Neural cell (in vitro differentiated cells): ENCODE measurements around the gene DCTN5. TPM values are rescaled to one million over a fixed set of nuclear protein-coding genes. Genes with fewer than 3 reads are reported as not detected.
"Not testable (repeated sequence)": the region's sequence is repeated elsewhere in the genome, so short reads cannot be mapped to it uniquely, and the experiment has no call there.

Source experiments
- H2AFZ ChIP-seq: fragments of 200-600, 300-800 bp; sonication (generic), shearing (Covaris generic); 2 replicates; pipeline ENCODE4 v1.6.0; 2014; ENCODE audit warnings: low read depth, mild to moderate bottlenecking, antibody characterized with exemption, low read length, moderate library complexity
- H3F3A ChIP-seq: fragments of 200-600 bp; shearing (Covaris generic); 2 replicates; pipeline ENCODE4 v1.6.1; 2016; ENCODE audit warnings: mild to moderate bottlenecking, moderate library complexity, mixed read lengths, antibody characterized with exemption, low read length; ENCODE audit not compliant: insufficient read depth, poor library complexity, severe bottlenecking
- H3K27ac ChIP-seq: fragments of 200-600, 300-800 bp; sonication (generic), shearing (Covaris generic); 2 replicates; pipeline ENCODE4 v1.5.1; 2014; ENCODE audit warnings: mild to moderate bottlenecking, low read length, moderate library complexity
- H3K27me3 ChIP-seq: fragments of 300-800, 200-600 bp; sonication (generic), shearing (Covaris generic); 2 replicates; pipeline ENCODE4 v1.6.0; 2014; ENCODE audit warnings: mild to moderate bottlenecking, low read depth, low read length, moderate library complexity; ENCODE audit not compliant: insufficient read depth
- H3K36me3 ChIP-seq: fragments of 300-800, 200-600 bp; sonication (generic), shearing (Covaris generic); 2 replicates; pipeline ENCODE4 v1.5.1; 2014; ENCODE audit warnings: mild to moderate bottlenecking, antibody characterized with exemption, low read length, moderate library complexity; ENCODE audit not compliant: insufficient read depth
- H3K4me2 ChIP-seq: fragments of 300-800, 200-600 bp; sonication (generic), shearing (Covaris generic); 2 replicates; pipeline ENCODE4 v1.6.0; 2014; ENCODE audit warnings: mild to moderate bottlenecking, low read length
- H3K4me3 ChIP-seq: fragments of 300-800, 200-600 bp; sonication (generic), shearing (Covaris generic); 2 replicates; pipeline ENCODE4 v1.5.1; 2014; ENCODE audit warnings: mild to moderate bottlenecking, low read length, moderate library complexity
- H3K79me2 ChIP-seq: fragments of 200-600 bp; shearing (Covaris generic); replicated peaks from 2 replicates; pipeline ENCODE4 v1.6.0; 2014; ENCODE audit warnings: mild to moderate bottlenecking, low read length, moderate library complexity; ENCODE audit not compliant: insufficient read depth
- H3K9ac ChIP-seq: fragments of 300-800, 200-600 bp; sonication (generic), shearing (Covaris generic); 2 replicates; pipeline ENCODE4 v1.6.1; 2016; ENCODE audit warnings: mild to moderate bottlenecking, low read length, mixed read lengths
- H3K9me2 ChIP-seq: fragments of 200-600 bp; shearing (Covaris generic); 2 replicates; pipeline ENCODE4 v1.6.1; 2016; ENCODE audit warnings: mild to moderate bottlenecking, low read length, mixed read lengths; ENCODE audit not compliant: insufficient read depth
- H3K9me3 ChIP-seq: fragments of 200-600, 300-800 bp; sonication (generic), shearing (Covaris generic); 2 replicates; pipeline ENCODE4 v1.6.1; 2016; ENCODE audit warnings: mild to moderate bottlenecking, mixed run types, low read length, moderate library complexity, mixed read lengths
- H4K20me1 ChIP-seq: fragments of 200-600 bp; shearing (Covaris generic); 2 replicates; pipeline ENCODE4 v1.6.1; 2016; ENCODE audit warnings: mild to moderate bottlenecking, mixed run types; ENCODE audit not compliant: insufficient read depth
- CTCF ChIP-seq: fragments of 450-650 bp; IDR thresholded peaks from 2 replicates; pipeline ENCODE4 v1.5.1; 2014; ENCODE audit warnings: antibody characterized with exemption, mild to moderate bottlenecking, moderate library complexity; ENCODE audit not compliant: poor library complexity, severe bottlenecking
- EP300 ChIP-seq: fragments of 450-650 bp; conservative IDR thresholded peaks from 2 replicates; pipeline ENCODE4 v1.6.1; 2014; ENCODE audit warnings: antibody characterized with exemption, mild to moderate bottlenecking, moderate library complexity; ENCODE audit not compliant: poor library complexity, severe bottlenecking
- EZH2 ChIP-seq: fragments of 200-600, 300-800 bp; shearing (Covaris generic), sonication (generic); IDR thresholded peaks from 2 replicates; pipeline ENCODE4 v1.6.1; 2014; ENCODE audit warnings: antibody characterized with exemption, low read length, borderline replicate concordance, mild to moderate bottlenecking; ENCODE audit not compliant: insufficient read depth, poor library complexity, severe bottlenecking
- MXI1 ChIP-seq: fragments of 450-650 bp; conservative IDR thresholded peaks from 2 replicates; pipeline ENCODE4 v1.6.1; 2014; ENCODE audit warnings: antibody characterized with exemption, mild to moderate bottlenecking; ENCODE audit not compliant: poor library complexity, severe bottlenecking
- POLR2AphosphoS5 ChIP-seq: IDR thresholded peaks from 2 replicates; pipeline ENCODE4 v1.6.1; 2012
- RAD21 ChIP-seq: fragments of 450-650 bp; conservative IDR thresholded peaks from 2 replicates; pipeline ENCODE4 v1.6.1; 2014; ENCODE audit warnings: antibody characterized with exemption, mild to moderate bottlenecking, moderate library complexity
- REST ChIP-seq: IDR thresholded peaks from 2 replicates; pipeline ENCODE4 v1.6.1; 2012; ENCODE audit warnings: borderline replicate concordance
- SMC3 ChIP-seq: fragments of 450-650 bp; conservative IDR thresholded peaks from 2 replicates; pipeline ENCODE4 v1.6.1; 2014; ENCODE audit warnings: antibody characterized with exemption, mild to moderate bottlenecking, moderate library complexity; ENCODE audit not compliant: poor library complexity
- TAF1 ChIP-seq: IDR thresholded peaks from 2 replicates; pipeline ENCODE4 v1.6.1; 2012; ENCODE audit warnings: low read depth
- polyA plus RNA-seq: library from polyadenylated mRNA; depleted of rRNA; stranded (reverse); fragments of >200 nt; gene quantifications from 2 replicates; pipeline ENCODE4 v1.2.3, GENCODE V29; 2014

Gene DCTN5
- polyA plus RNA-seq, 1 donor from 2014 or later = 65.8 TPM

- H3K9ac ChIP-seq = no peak overlapping the region
- H3K79me2 ChIP-seq = no peaks in the 10 kb centered on the region
- no peaks in the 10 kb centered on the region for H3K9me2 ChIP-seq
- H3F3A ChIP-seq = no peaks in the 10 kb centered on the region
- TF ChIP-seq CTCF (no peak), SMC3 (no peak), POLR2AphosphoS5 (no peak), EP300 (no peak), RAD21 (no peak), REST (no peak), TAF1 (no peak), MXI1 (no peak), EZH2 (no peak)
- H3K4me2 ChIP-seq = no peak overlapping the region
- no peaks in the 10 kb centered on the region for H3K36me3 ChIP-seq
- H3K4me3 ChIP-seq = no peak overlapping the region
- no peaks in the 10 kb centered on the region for H3K9me3 ChIP-seq
- H4K20me1 ChIP-seq = no peaks in the 10 kb centered on the region
- no peak overlapping the region for H2AFZ ChIP-seq
- no peaks in the 10 kb centered on the region for H3K27me3 ChIP-seq
- no peak overlapping the region for H3K27ac ChIP-seq
Measured at GRCh38 chr16:23608194-23608593, 33.1 kb upstream of the DCTN5 start.

- Histone ChIP-seq H3K4me2 (no peak overlapping the region), H3K27me3 (no peaks in the 10 kb centered on the region), H3K27ac (no peak overlapping the region), H3K9me2 (no peaks in the 10 kb centered on the region), H3K9ac (no peak overlapping the region), H3K9me3 (no peaks in the 10 kb centered on the region), H3K36me3 (no peaks in the 10 kb centered on the region), H3K79me2 (no peaks in the 10 kb centered on the region), H4K20me1 (no peaks in the 10 kb centered on the region), H2AFZ (no peak overlapping the region), H3F3A (no peaks in the 10 kb centered on the region), H3K4me3 (no peak overlapping the region)
- TF ChIP-seq MXI1 = no peak
- no peak for TF ChIP-seq SMC3
- no peak for TF ChIP-seq EP300
- no peak for TF ChIP-seq CTCF
- TF ChIP-seq REST = no peak
- TF ChIP-seq EZH2 = no peak
- no peak for TF ChIP-seq RAD21
Measured at GRCh38 chr16:23609929-23610328, 31.3 kb upstream of the DCTN5 start.

- not testable (repeated sequence) for H3K4me3 ChIP-seq, H3K36me3 ChIP-seq, H3K27me3 ChIP-seq, H3K4me2 ChIP-seq, H3K9me3 ChIP-seq, H3K9ac ChIP-seq, H3K27ac ChIP-seq, H3F3A ChIP-seq, H2AFZ ChIP-seq, H3K9me2 ChIP-seq, H3K79me2 ChIP-seq, H4K20me1 ChIP-seq
Measured at GRCh38 chr16:23610905-23611304, 30.4 kb upstream of the DCTN5 start.
